Embryonic facial prominence (tissue), 1 donor: ENCODE measurements around the gene CDH4.

Source experiments
- DNase-seq: peaks from one replicate; pipeline ENCODE4 v3.0.0-alpha.2; 2016; ENCODE audit errors: extremely low spot score

Gene CDH4

GRCh38 chr20:61281286-61281795, 29.3 kb downstream of the CDH4 start:
- DNase-seq = no peak

- no peak for DNase-seq
These were observed 32.7 kb downstream of the CDH4 start for GRCh38 chr20:61284752-61285151.

GRCh38 chr20:61285152-61285645, 33.1 kb downstream of the CDH4 start:
- DNase-seq = no peak

GRCh38 chr20:61285691-61286090, 33.6 kb downstream of the CDH4 start:
- no peak for DNase-seq

GRCh38 chr20:61287583-61288275, 35.7 kb downstream of the CDH4 start:
- DNase-seq = no peak

- no peak for DNase-seq
These were observed 36.3 kb downstream of the CDH4 start for GRCh38 chr20:61288331-61288784.

GRCh38 chr20:61289166-61289565, 37.1 kb downstream of the CDH4 start:
- DNase-seq = no peak

GRCh38 chr20:61290721-61291120, 38.7 kb downstream of the CDH4 start:
- no peak for DNase-seq

GRCh38 chr20:61291166-61291829, 39.2 kb downstream of the CDH4 start:
- no peak for DNase-seq

- no peak for DNase-seq
These were observed 40.3 kb downstream of the CDH4 start for GRCh38 chr20:61292391-61292790.

GRCh38 chr20:61292821-61293612, 41.0 kb downstream of the CDH4 start:
- DNase-seq = no peak

GRCh38 chr20:61293951-61294350, 41.9 kb downstream of the CDH4 start:
- no peak for DNase-seq

GRCh38 chr20:61295249-61295648, 43.2 kb downstream of the CDH4 start:
- no peak for DNase-seq

- DNase-seq = no peak
These were observed 43.9 kb downstream of the CDH4 start for GRCh38 chr20:61295682-61296628.

- no peak for DNase-seq
These were observed 44.6 kb downstream of the CDH4 start for GRCh38 chr20:61296629-61297019.

- DNase-seq = no peak
These were observed 45.4 kb downstream of the CDH4 start for GRCh38 chr20:61297491-61297890.

GRCh38 chr20:61297986-61298385, 45.9 kb downstream of the CDH4 start:
- no peak for DNase-seq

- no peak for DNase-seq
These were observed 46.6 kb downstream of the CDH4 start for GRCh38 chr20:61298661-61299060.

GRCh38 chr20:61299104-61299503, 47.0 kb downstream of the CDH4 start:
- no peak for DNase-seq

GRCh38 chr20:61299618-61300017, 47.6 kb downstream of the CDH4 start:
- no peak for DNase-seq

GRCh38 chr20:61300293-61300692, 48.2 kb downstream of the CDH4 start:
- no peak for DNase-seq
